Fibroblast of mammary gland (primary cell): ENCODE measurements around the gene APBA2.

Experiments used
- DNase-seq: peaks from one replicate; pipeline ENCODE4 v3.0.0-alpha.2; 2010; ENCODE audit warnings: low read depth
- H3K4me3 ChIP-seq: 2 replicates; pipeline ENCODE4 v1.5.1; 2011; ENCODE audit warnings: low read depth, mild to moderate bottlenecking, low read length, moderate library complexity; ENCODE audit not compliant: control insufficient read depth
- CTCF ChIP-seq: conservative IDR thresholded peaks from 2 replicates; pipeline ENCODE4 v1.5.1; 2011; ENCODE audit warnings: low read depth, low read length, inconsistent platforms; ENCODE audit not compliant: control insufficient read depth, insufficient read depth

APBA2 gene

GRCh38 chr15:29105151-29105854 lies 219.5 kb downstream of the APBA2 start:
- H3K4me3 ChIP-seq = no peak overlapping the region
- no peak for TF ChIP-seq CTCF
- DNase-seq = no peak

GRCh38 chr15:29106116-29106515 lies 220.3 kb downstream of the APBA2 start:
- DNase-seq = no peak
- H3K4me3 ChIP-seq = no peak overlapping the region
- TF ChIP-seq CTCF = no peak

- no peak overlapping the region for H3K4me3 ChIP-seq
- TF ChIP-seq CTCF = no peak
Observed at GRCh38 chr15:29106551-29107290, 220.9 kb downstream of the APBA2 start.

GRCh38 chr15:29107291-29107890 lies 221.6 kb downstream of the APBA2 start:
- H3K4me3 ChIP-seq = no peak overlapping the region
- DNase-seq = no peak
- no peak for TF ChIP-seq CTCF

More at GRCh38 chr15:29106551-29107290, 220.9 kb downstream of the APBA2 start:
- no peak for DNase-seq

- H3K4me3 ChIP-seq = no peak overlapping the region
- no peak for TF ChIP-seq CTCF
- no peak for DNase-seq
Observed at GRCh38 chr15:29107971-29108645, 222.3 kb downstream of the APBA2 start.

GRCh38 chr15:29109762-29110161 lies 224.0 kb downstream of the APBA2 start:
- H3K4me3 ChIP-seq = no peak overlapping the region
- TF ChIP-seq CTCF = no peak
- DNase-seq = no peak
